Activated CD8-positive, alpha-beta memory T cell treated with anti-CD3 and anti-CD28 coated beads, Interleukin-2, amount 10 ng/mL, durations not matched to agents 7 days and 5 days (primary cell): ENCODE data around the gene WFIKKN1. TPM values are rescaled to one million over a fixed set of nuclear protein-coding genes. Genes with fewer than 3 reads are reported as not detected.
A peak's percentile ranks its signal among the peaks of the same experiment; 100 is the strongest.

Source experiments
- ATAC-seq: fragments of 150-1000 bp; cut with Tn5 transposase; one replicate; pipeline ENCODE4 v1.10.0; 2021; ENCODE audit warnings: moderate library complexity
- CTCF ChIA-PET: fragments of 350-600 bp; sonication (Branson Sonifier 250); formaldehyde crosslinking; loops from one replicate; lab custom pipeline; 2021; ENCODE audit warnings: antibody characterized with exemption; lab: Charles Lee
- DNase-seq: peaks from one replicate; pipeline ENCODE4 v3.0.0-alpha.2; 2020
- H3K27ac Mint-ChIP-seq: one replicate; pipeline ENCODE4 v1.8.0; 2021; ENCODE audit warnings: mild to moderate bottlenecking, mixed read lengths
- H3K27me3 Mint-ChIP-seq: one replicate; pipeline ENCODE4 v1.8.0; 2021; ENCODE audit warnings: mixed read lengths
- H3K36me3 Mint-ChIP-seq: one replicate; pipeline ENCODE4 v1.8.0; 2021; ENCODE audit warnings: mild to moderate bottlenecking, mixed read lengths
- H3K4me1 Mint-ChIP-seq: one replicate; pipeline ENCODE4 v1.8.0; 2021; ENCODE audit warnings: mixed read lengths
- H3K4me3 Mint-ChIP-seq: one replicate; pipeline ENCODE4 v1.8.0; 2021; ENCODE audit warnings: mild to moderate bottlenecking, moderate library complexity, mixed read lengths
- H3K9me3 Mint-ChIP-seq: one replicate; pipeline ENCODE4 v1.8.0; 2022; ENCODE audit warnings: low read depth, mixed read lengths
- total RNA-seq, 2 experiments: library from RNA; stranded (reverse); gene quantifications; one replicate each; pipeline ENCODE4 v1.2.3, GENCODE V29; 2021

Gene WFIKKN1
- total RNA-seq, 2 experiments from 2014 or later = 0.12 to 0.23 TPM

- peaks cover 8% of the 10 kb centered on the region for H3K36me3 Mint-ChIP-seq
- DNase-seq (no peak), ATAC-seq (no peak)
- H3K27me3 Mint-ChIP-seq = no peaks in the 10 kb centered on the region
- CTCF ChIA-PET = interaction anchor here (0.7 to 0.9 kb wide), 2 partner anchors 13 to 22 kb away, joined by 3 read pairs; no protein-coding TSS in a partner anchor
- no peak overlapping the region for H3K27ac Mint-ChIP-seq
- H3K4me1 Mint-ChIP-seq = peaks cover 2% of the 10 kb centered on the region
- no peak overlapping the region for H3K4me3 Mint-ChIP-seq
- H3K9me3 Mint-ChIP-seq = no peaks in the 10 kb centered on the region
These were observed 30.0 kb upstream of the WFIKKN1 start for GRCh38 chr16:600781-601180.

GRCh38 chr16:603933-604332 is 26.9 kb upstream of the WFIKKN1 start:
- CTCF ChIA-PET = interaction anchor here (0.7 kb wide), 1 partner anchor 108 kb away, joined by 3 read pairs; no protein-coding TSS in a partner anchor
- Mint-ChIP-seq H3K4me1 (no peaks in the 10 kb centered on the region), H3K27ac (no peak overlapping the region), H3K27me3 (no peaks in the 10 kb centered on the region), H3K36me3 (peaks cover 2% of the 10 kb centered on the region), H3K4me3 (no peak overlapping the region), H3K9me3 (no peaks in the 10 kb centered on the region)
- ATAC-seq (no peak), DNase-seq (no peak)

- H3K27me3 Mint-ChIP-seq = no peaks in the 10 kb centered on the region
- ATAC-seq = no peak
- no peak overlapping the region for H3K4me3 Mint-ChIP-seq
- CTCF ChIA-PET = no interaction called here
- no peak for DNase-seq
- H3K27ac Mint-ChIP-seq = no peak overlapping the region
- H3K36me3 Mint-ChIP-seq = no peaks in the 10 kb centered on the region
- H3K9me3 Mint-ChIP-seq = no peaks in the 10 kb centered on the region
- H3K4me1 Mint-ChIP-seq = no peaks in the 10 kb centered on the region
These were observed 24.0 kb upstream of the WFIKKN1 start for GRCh38 chr16:606656-607307.

GRCh38 chr16:608019-608418 is 22.8 kb upstream of the WFIKKN1 start:
- Mint-ChIP-seq H3K27ac (no peak overlapping the region), H3K9me3 (no peaks in the 10 kb centered on the region), H3K36me3 (no peaks in the 10 kb centered on the region), H3K4me1 (no peaks in the 10 kb centered on the region), H3K27me3 (no peaks in the 10 kb centered on the region), H3K4me3 (no peak overlapping the region)
- CTCF ChIA-PET = no interaction called here
- DNase-seq = no peak
- no peak for ATAC-seq

GRCh38 chr16:609316-609715 is 21.5 kb upstream of the WFIKKN1 start:
- no peaks in the 10 kb centered on the region for H3K36me3 Mint-ChIP-seq
- ATAC-seq (no peak), DNase-seq (no peak)
- H3K4me1 Mint-ChIP-seq = no peaks in the 10 kb centered on the region
- H3K4me3 Mint-ChIP-seq = no peak overlapping the region
- no peak overlapping the region for H3K27ac Mint-ChIP-seq
- CTCF ChIA-PET = no interaction called here
- H3K27me3 Mint-ChIP-seq = no peaks in the 10 kb centered on the region
- H3K9me3 Mint-ChIP-seq = no peaks in the 10 kb centered on the region

GRCh38 chr16:609984-610383 is 20.8 kb upstream of the WFIKKN1 start:
- H3K27me3 Mint-ChIP-seq = no peaks in the 10 kb centered on the region

GRCh38 chr16:610513-611381 is 20.0 kb upstream of the WFIKKN1 start:
- no peaks in the 10 kb centered on the region for H3K9me3 Mint-ChIP-seq
- CTCF ChIA-PET = interaction anchor here (1.0 kb wide), 1 partner anchor 101 kb away, joined by 3 read pairs; no protein-coding TSS in a partner anchor
- no peaks in the 10 kb centered on the region for H3K36me3 Mint-ChIP-seq
- no peak overlapping the region for H3K4me3 Mint-ChIP-seq
- ATAC-seq (peak; percentile 23), DNase-seq (no peak)
- no peak overlapping the region for H3K27ac Mint-ChIP-seq
- no peaks in the 10 kb centered on the region for H3K4me1 Mint-ChIP-seq
- no peaks in the 10 kb centered on the region for H3K27me3 Mint-ChIP-seq

More at GRCh38 chr16:609984-610383, 20.8 kb upstream of the WFIKKN1 start:
- no peak overlapping the region for H3K27ac Mint-ChIP-seq
- H3K4me3 Mint-ChIP-seq = no peak overlapping the region
- CTCF ChIA-PET = interaction anchor here (1.0 kb wide), 1 partner anchor 101 kb away, joined by 3 read pairs; no protein-coding TSS in a partner anchor
- ATAC-seq (no peak), DNase-seq (no peak)
- H3K9me3 Mint-ChIP-seq = no peaks in the 10 kb centered on the region
- H3K4me1 Mint-ChIP-seq = no peaks in the 10 kb centered on the region
- H3K36me3 Mint-ChIP-seq = no peaks in the 10 kb centered on the region

- no peaks in the 10 kb centered on the region for H3K36me3 Mint-ChIP-seq
- CTCF ChIA-PET = no interaction called here
- H3K4me1 Mint-ChIP-seq = no peaks in the 10 kb centered on the region
- no peak overlapping the region for H3K27ac Mint-ChIP-seq
- H3K4me3 Mint-ChIP-seq = no peak overlapping the region
- no peak for DNase-seq
- H3K27me3 Mint-ChIP-seq = no peaks in the 10 kb centered on the region
- no peak for ATAC-seq
- no peaks in the 10 kb centered on the region for H3K9me3 Mint-ChIP-seq
These were observed 15.7 kb upstream of the WFIKKN1 start for GRCh38 chr16:615122-615521.

- Mint-ChIP-seq H3K27ac (no peak overlapping the region), H3K9me3 (no peaks in the 10 kb centered on the region), H3K4me3 (no peak overlapping the region), H3K4me1 (no peaks in the 10 kb centered on the region), H3K36me3 (no peaks in the 10 kb centered on the region), H3K27me3 (no peaks in the 10 kb centered on the region)
- CTCF ChIA-PET = no interaction called here
- ATAC-seq = no peak
- DNase-seq = no peak
These were observed 13.8 kb upstream of the WFIKKN1 start for GRCh38 chr16:616733-617586.

- no peak for DNase-seq
- H3K27me3 Mint-ChIP-seq = no peaks in the 10 kb centered on the region
- no peak overlapping the region for H3K27ac Mint-ChIP-seq
- no peaks in the 10 kb centered on the region for H3K9me3 Mint-ChIP-seq
- no peaks in the 10 kb centered on the region for H3K4me1 Mint-ChIP-seq
- H3K4me3 Mint-ChIP-seq = no peak overlapping the region
- no peaks in the 10 kb centered on the region for H3K36me3 Mint-ChIP-seq
- CTCF ChIA-PET = no interaction called here
- ATAC-seq = no peak
These were observed 12.9 kb upstream of the WFIKKN1 start for GRCh38 chr16:617855-618254.

- no peaks in the 10 kb centered on the region for H3K9me3 Mint-ChIP-seq
- CTCF ChIA-PET = no interaction called here
- H3K4me3 Mint-ChIP-seq = no peak overlapping the region
These were observed 11.2 kb upstream of the WFIKKN1 start for GRCh38 chr16:619476-620100.

GRCh38 chr16:620700-621525 is 9.9 kb upstream of the WFIKKN1 start:
- no peak for DNase-seq

More at GRCh38 chr16:619476-620100, 11.2 kb upstream of the WFIKKN1 start:
- no peak for DNase-seq
- no peaks in the 10 kb centered on the region for H3K4me1 Mint-ChIP-seq
- no peak for ATAC-seq
- H3K27ac Mint-ChIP-seq = no peak overlapping the region
- no peaks in the 10 kb centered on the region for H3K36me3 Mint-ChIP-seq
- H3K27me3 Mint-ChIP-seq = no peaks in the 10 kb centered on the region

More at GRCh38 chr16:620700-621525, 9.9 kb upstream of the WFIKKN1 start:
- ATAC-seq = no peak
- no peaks in the 10 kb centered on the region for H3K27me3 Mint-ChIP-seq
- no peak overlapping the region for H3K27ac Mint-ChIP-seq
- H3K36me3 Mint-ChIP-seq = no peaks in the 10 kb centered on the region
- no peaks in the 10 kb centered on the region for H3K9me3 Mint-ChIP-seq
- no peaks in the 10 kb centered on the region for H3K4me1 Mint-ChIP-seq
- CTCF ChIA-PET = no interaction called here
- no peak overlapping the region for H3K4me3 Mint-ChIP-seq
